Measurements from ENCODE around the gene GNB2. TPM values are rescaled to one million over a fixed set of nuclear protein-coding genes. Genes with fewer than 3 reads are reported as not detected.

The GNB2 gene
- total and polyA plus RNA-seq, 2 of the 13 experiments (the other 11 are each of a cell fraction or from before 2014, with no cell fraction given) = 48.3 to 67.1 TPM

GRCh38 chr7:100706672-100707311 lies 33.3 kb downstream of the GNB2 start (continued):
- TF ChIP-seq, protein P1, sequence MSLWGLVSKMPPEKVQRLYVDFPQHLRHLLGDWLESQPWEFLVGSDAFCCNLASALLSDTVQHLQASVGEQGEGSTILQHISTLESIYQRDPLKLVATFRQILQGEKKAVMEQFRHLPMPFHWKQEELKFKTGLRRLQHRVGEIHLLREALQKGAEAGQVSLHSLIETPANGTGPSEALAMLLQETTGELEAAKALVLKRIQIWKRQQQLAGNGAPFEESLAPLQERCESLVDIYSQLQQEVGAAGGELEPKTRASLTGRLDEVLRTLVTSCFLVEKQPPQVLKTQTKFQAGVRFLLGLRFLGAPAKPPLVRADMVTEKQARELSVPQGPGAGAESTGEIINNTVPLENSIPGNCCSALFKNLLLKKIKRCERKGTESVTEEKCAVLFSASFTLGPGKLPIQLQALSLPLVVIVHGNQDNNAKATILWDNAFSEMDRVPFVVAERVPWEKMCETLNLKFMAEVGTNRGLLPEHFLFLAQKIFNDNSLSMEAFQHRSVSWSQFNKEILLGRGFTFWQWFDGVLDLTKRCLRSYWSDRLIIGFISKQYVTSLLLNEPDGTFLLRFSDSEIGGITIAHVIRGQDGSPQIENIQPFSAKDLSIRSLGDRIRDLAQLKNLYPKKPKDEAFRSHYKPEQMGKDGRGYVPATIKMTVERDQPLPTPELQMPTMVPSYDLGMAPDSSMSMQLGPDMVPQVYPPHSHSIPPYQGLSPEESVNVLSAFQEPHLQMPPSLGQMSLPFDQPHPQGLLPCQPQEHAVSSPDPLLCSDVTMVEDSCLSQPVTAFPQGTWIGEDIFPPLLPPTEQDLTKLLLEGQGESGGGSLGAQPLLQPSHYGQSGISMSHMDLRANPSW (CRISPR knock-in tag; IDR thresholded peaks at IDR 0.05; ENCODE audit: borderline replicate concordance) = no peak
- TF ChIP-seq, protein P2, sequence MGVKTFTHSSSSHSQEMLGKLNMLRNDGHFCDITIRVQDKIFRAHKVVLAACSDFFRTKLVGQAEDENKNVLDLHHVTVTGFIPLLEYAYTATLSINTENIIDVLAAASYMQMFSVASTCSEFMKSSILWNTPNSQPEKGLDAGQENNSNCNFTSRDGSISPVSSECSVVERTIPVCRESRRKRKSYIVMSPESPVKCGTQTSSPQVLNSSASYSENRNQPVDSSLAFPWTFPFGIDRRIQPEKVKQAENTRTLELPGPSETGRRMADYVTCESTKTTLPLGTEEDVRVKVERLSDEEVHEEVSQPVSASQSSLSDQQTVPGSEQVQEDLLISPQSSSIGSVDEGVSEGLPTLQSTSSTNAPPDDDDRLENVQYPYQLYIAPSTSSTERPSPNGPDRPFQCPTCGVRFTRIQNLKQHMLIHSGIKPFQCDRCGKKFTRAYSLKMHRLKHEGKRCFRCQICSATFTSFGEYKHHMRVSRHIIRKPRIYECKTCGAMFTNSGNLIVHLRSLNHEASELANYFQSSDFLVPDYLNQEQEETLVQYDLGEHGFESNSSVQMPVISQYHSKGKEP (CRISPR knock-in tag; IDR thresholded peaks at IDR 0.05) = no peak
- no peak; the same call in 1 of the 2 replicates for TF ChIP-seq KMT2A (CRISPR knock-in tag; IDR thresholded peaks at IDR 0.05)
- 0 out of 2 replicates have a peak, but pooled peaks have one; percentile 35 for TF ChIP-seq GABPB1 (CRISPR knock-in tag; IDR thresholded peaks at IDR 0.05)
- no peak for TF ChIP-seq ZBTB26 (CRISPR knock-in tag; IDR thresholded peaks at IDR 0.05; ENCODE audit: borderline replicate concordance)
- no peak; the same call in 1 of the 2 replicates for TF ChIP-seq ZC3H13 (CRISPR knock-in tag; IDR thresholded peaks at IDR 0.05)
- TF ChIP-seq ISX (CRISPR knock-in tag; conservative IDR thresholded peaks at IDR 0.05) = no peak
- 0 out of 2 replicates have a peak, but pooled peaks have one; percentile 31 for TF ChIP-seq ATF7-NPFF (CRISPR knock-in tag; IDR thresholded peaks at IDR 0.05; ENCODE audit: low read depth)
- no peak for TF ChIP-seq REL (CRISPR knock-in tag; conservative IDR thresholded peaks at IDR 0.05)
- TF ChIP-seq ZNF451 (CRISPR knock-in tag; IDR thresholded peaks at IDR 0.05) = no peak
- TF ChIP-seq NPAS2 (CRISPR knock-in tag; IDR thresholded peaks at IDR 0.05; ENCODE audit: borderline replicate concordance) = no peak
- no peak for TF ChIP-seq ZNF577 (CRISPR knock-in tag; IDR thresholded peaks at IDR 0.05; ENCODE audit: borderline replicate concordance, low read depth)
- TF ChIP-seq ZNF3 (CRISPR knock-in tag; IDR thresholded peaks at IDR 0.05) = no peak
- TF ChIP-seq ZNF614 (CRISPR knock-in tag; IDR thresholded peaks at IDR 0.05; ENCODE audit: borderline replicate concordance) = peak; percentile 25; the same call in 1 of the 2 replicates
- TF ChIP-seq GRHL1 (CRISPR knock-in tag; conservative IDR thresholded peaks at IDR 0.05) = no peak
- no peak for TF ChIP-seq XBP1 (CRISPR knock-in tag; IDR thresholded peaks at IDR 0.05)
- TF ChIP-seq FOXK2 (IDR thresholded peaks at IDR 0.05) = 0 out of 2 replicates have a peak, but pooled peaks have one; percentile 14
- TF ChIP-seq ZNF816 (CRISPR knock-in tag; IDR thresholded peaks at IDR 0.05; ENCODE audit: borderline replicate concordance) = no peak
- TF ChIP-seq ZSCAN5A (CRISPR knock-in tag; IDR thresholded peaks at IDR 0.05; ENCODE audit: borderline replicate concordance) = no peak
- TF ChIP-seq FOSL1 (CRISPR knock-in tag; IDR thresholded peaks at IDR 0.05; ENCODE audit: borderline replicate concordance) = no peak
